Hepatic stellate cell (primary cell): ENCODE results near the gene TSPAN9.

Experiments
- DNase-seq: peaks from one replicate; pipeline ENCODE4 v3.0.0; 2011; ENCODE audit warnings: low spot score

TSPAN9 gene

GRCh38 chr12:3187846-3188770 lies 110.9 kb downstream of the TSPAN9 start:
- no peak for DNase-seq

GRCh38 chr12:3189282-3189681 lies 112.1 kb downstream of the TSPAN9 start:
- no peak for DNase-seq

GRCh38 chr12:3190101-3190500 lies 112.9 kb downstream of the TSPAN9 start:
- DNase-seq = no peak

- DNase-seq = no peak
Observed at GRCh38 chr12:3191450-3191849, 114.3 kb downstream of the TSPAN9 start.

GRCh38 chr12:3192221-3192620 lies 115.0 kb downstream of the TSPAN9 start:
- no peak for DNase-seq

- no peak for DNase-seq
Observed at GRCh38 chr12:3193131-3193530, 116.0 kb downstream of the TSPAN9 start.

- DNase-seq = no peak
Observed at GRCh38 chr12:3193755-3194154, 116.6 kb downstream of the TSPAN9 start.

GRCh38 chr12:3195337-3195736 lies 118.2 kb downstream of the TSPAN9 start:
- DNase-seq = no peak

GRCh38 chr12:3195859-3196483 lies 118.8 kb downstream of the TSPAN9 start:
- DNase-seq = no peak

GRCh38 chr12:3196488-3196887 lies 119.3 kb downstream of the TSPAN9 start:
- no peak for DNase-seq

- no peak for DNase-seq
Observed at GRCh38 chr12:3197131-3197818, 120.1 kb downstream of the TSPAN9 start.

- DNase-seq = peak; percentile 50
Observed at GRCh38 chr12:3199551-3200031, 122.4 kb downstream of the TSPAN9 start.

GRCh38 chr12:3200032-3200617 lies 122.9 kb downstream of the TSPAN9 start:
- peak; percentile 72 for DNase-seq

GRCh38 chr12:3200814-3201233 lies 123.6 kb downstream of the TSPAN9 start:
- DNase-seq = no peak

GRCh38 chr12:3201339-3202051 lies 124.3 kb downstream of the TSPAN9 start:
- no peak for DNase-seq

- DNase-seq = no peak
Observed at GRCh38 chr12:3202096-3202495, 124.9 kb downstream of the TSPAN9 start.

- peak; percentile 84 for DNase-seq
Observed at GRCh38 chr12:3202734-3203446, 125.7 kb downstream of the TSPAN9 start.

- no peak for DNase-seq
Observed at GRCh38 chr12:3203713-3204112, 126.5 kb downstream of the TSPAN9 start.

GRCh38 chr12:3204143-3204542 lies 127.0 kb downstream of the TSPAN9 start:
- no peak for DNase-seq

GRCh38 chr12:3204730-3205531 lies 127.8 kb downstream of the TSPAN9 start:
- DNase-seq = no peak
